Brain microvascular endothelial cell (primary cell): ENCODE results near the gene TAF8.
A peak's percentile ranks its signal among the peaks of the same experiment; 100 is the strongest.

Source experiments
- DNase-seq: peaks from one replicate; pipeline ENCODE4 v3.0.0-alpha.2; 2020
- H3K27ac ChIP-seq: fragments of 250-450 bp; sonication (Bioruptor Pico); 2 replicates; pipeline ENCODE4 v1.5.1; 2020; ENCODE audit warnings: mild to moderate bottlenecking, moderate library complexity
- H3K27me3 ChIP-seq: fragments of 250-450 bp; sonication (Bioruptor Pico); replicated peaks from 2 replicates; pipeline ENCODE4 v1.5.1; 2020; ENCODE audit warnings: mild to moderate bottlenecking
- H3K36me3 ChIP-seq: fragments of 250-450 bp; sonication (Bioruptor Pico); replicated peaks from 2 replicates; pipeline ENCODE4 v1.5.1; 2020; ENCODE audit warnings: mild to moderate bottlenecking
- H3K4me3 ChIP-seq: 2 replicates; pipeline ENCODE4 v1.5.1; 2011; ENCODE audit warnings: low read depth, mild to moderate bottlenecking, control low read depth, low read length, moderate library complexity
- in situ Hi-C: cut with HindIII; loops from 2 replicates; pipeline ENCODE4 v1.10.0; 2017; ENCODE audit warnings: low sequenced_read_pairs, low pct_ligation_motif_present
- TF ChIP-seq, protein P1 (sequence below): IDR thresholded peaks from 2 replicates; pipeline ENCODE4 v1.5.1; 2011; ENCODE audit warnings: low read depth, mild to moderate bottlenecking, moderate library complexity, low read length, control low read depth, inconsistent platforms; ENCODE audit errors: missing control alignments

Gene TAF8

DNA sequence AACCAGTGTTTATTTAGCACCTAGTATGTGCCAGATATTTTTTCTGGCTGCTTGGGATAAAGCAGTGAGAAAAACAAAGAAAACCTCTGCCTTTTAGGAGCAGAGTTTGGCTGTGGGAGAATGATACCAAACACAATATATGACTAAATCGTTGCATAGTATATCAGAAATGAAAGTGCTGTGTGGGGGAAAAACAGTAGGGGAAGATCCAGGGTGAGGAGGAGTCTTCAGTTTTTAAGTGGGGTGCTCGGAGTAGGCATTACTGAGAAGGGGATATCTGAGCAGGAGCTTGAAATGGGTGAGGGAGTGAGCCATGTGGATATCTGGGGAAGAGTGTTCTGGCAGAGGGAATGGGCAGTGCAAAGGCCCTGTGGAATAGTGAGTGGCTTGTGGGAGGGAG lies 23.0 kb downstream of the TAF8 start:
- no peak for DNase-seq
- in situ Hi-C loops, result no loop called here
- TF ChIP-seq, protein P1, sequence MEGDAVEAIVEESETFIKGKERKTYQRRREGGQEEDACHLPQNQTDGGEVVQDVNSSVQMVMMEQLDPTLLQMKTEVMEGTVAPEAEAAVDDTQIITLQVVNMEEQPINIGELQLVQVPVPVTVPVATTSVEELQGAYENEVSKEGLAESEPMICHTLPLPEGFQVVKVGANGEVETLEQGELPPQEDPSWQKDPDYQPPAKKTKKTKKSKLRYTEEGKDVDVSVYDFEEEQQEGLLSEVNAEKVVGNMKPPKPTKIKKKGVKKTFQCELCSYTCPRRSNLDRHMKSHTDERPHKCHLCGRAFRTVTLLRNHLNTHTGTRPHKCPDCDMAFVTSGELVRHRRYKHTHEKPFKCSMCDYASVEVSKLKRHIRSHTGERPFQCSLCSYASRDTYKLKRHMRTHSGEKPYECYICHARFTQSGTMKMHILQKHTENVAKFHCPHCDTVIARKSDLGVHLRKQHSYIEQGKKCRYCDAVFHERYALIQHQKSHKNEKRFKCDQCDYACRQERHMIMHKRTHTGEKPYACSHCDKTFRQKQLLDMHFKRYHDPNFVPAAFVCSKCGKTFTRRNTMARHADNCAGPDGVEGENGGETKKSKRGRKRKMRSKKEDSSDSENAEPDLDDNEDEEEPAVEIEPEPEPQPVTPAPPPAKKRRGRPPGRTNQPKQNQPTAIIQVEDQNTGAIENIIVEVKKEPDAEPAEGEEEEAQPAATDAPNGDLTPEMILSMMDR, result no peak
- Histone ChIP-seq H3K27ac (no peak overlapping the region), H3K4me3 (no peak overlapping the region), H3K36me3 (peaks cover 38% of the 10 kb centered on the region), H3K27me3 (no peaks in the 10 kb centered on the region)

DNA sequence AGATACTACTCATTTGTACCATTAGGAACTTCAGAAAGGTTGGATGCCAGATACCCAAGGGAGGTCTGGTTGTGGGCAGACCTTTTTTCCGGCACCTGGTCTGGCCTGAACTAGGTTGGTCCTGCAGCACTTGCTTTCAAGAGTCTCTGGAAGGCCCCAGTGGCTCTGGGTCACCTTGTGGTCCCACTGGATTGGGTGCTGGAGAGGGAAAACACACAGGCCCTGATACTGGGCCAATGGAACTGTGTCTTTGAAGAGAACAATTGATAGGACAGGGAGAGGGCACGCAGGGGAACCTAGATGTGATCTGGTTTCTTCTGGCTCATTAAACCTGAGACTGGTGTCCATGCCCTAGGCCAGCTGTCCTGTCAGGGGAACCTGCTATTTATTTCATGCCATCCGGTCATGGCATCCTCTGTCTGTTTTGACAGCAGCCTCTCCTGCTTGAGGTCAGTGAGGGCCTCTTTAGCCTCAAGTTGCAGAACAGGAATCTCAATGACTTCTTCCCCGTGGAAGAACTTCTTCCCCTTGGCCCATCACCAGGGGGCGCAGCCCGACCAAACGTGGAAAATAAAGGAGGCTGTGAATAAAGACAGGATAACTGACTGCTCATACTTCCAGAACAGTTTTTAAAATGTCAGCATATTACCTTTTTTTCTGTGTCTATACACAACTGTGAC lies 25.0 kb downstream of the TAF8 start:
- no peaks in the 10 kb centered on the region for H3K27me3 ChIP-seq
- no peak overlapping the region for H3K27ac ChIP-seq
- in situ Hi-C loops, result no loop called here
- peaks cover 32% of the 10 kb centered on the region for H3K36me3 ChIP-seq
- DNase-seq, result peak; percentile 60
- H3K4me3 ChIP-seq, result no peak overlapping the region
- TF ChIP-seq, protein P1, result peak; percentile 95

DNA sequence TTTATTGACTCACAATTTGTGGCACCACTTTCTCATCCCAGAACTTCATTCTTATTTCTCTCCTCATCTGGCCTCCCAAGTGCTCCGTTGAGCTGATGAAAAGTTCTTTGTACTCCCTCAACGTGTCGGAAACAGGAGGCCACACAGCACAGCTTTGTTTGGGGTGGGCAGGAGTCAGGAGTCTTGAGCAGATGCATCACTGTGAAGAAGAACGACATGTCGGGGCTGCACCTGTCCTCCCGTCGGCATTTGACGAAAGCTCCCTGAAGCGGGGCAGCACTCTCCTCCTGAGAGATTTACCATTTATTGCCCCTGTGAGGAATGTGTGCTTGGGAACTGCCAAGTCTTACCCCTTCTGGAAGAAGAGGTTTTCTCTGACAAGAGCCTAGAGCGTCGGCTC lies 28.1 kb downstream of the TAF8 start:
- Histone ChIP-seq H3K27me3 (no peaks in the 10 kb centered on the region), H3K27ac (no peak overlapping the region), H3K36me3 (peaks cover 26% of the 10 kb centered on the region), H3K4me3 (no peak overlapping the region)
- in situ Hi-C loops, result no loop called here
- no peak for DNase-seq
- TF ChIP-seq, protein P1, result no peak

DNA sequence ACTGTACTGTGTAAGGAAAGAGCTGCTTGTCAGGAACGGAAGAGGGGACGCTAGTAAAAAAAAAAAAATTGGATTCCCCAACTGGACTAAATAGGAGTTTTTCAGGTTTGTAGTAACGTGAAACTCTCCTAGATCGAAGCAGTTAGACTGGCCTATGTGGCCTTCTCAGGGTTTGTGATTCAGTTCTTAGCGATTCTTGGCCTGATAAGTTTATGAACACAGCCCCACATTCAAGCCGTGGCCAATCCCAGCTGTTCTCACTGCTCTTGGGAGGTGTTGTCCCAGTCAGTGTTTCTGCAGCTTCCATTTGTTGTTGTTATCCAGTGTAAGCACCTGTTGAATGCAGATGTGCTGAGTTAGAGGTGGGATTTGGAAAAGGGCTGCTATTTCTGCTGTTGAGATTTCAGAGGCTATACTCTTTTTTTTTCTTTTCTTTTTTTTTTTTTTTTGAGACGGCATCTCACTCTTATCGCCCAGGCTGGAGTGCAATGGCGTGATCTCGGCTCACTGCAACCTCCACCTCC lies 29.7 kb downstream of the TAF8 start:
- H3K4me3 ChIP-seq, result no peak overlapping the region
- H3K27ac ChIP-seq, result no peak overlapping the region
- H3K27me3 ChIP-seq, result no peaks in the 10 kb centered on the region
- TF ChIP-seq, protein P1, result no peak
- in situ Hi-C loops, result no loop called here
- H3K36me3 ChIP-seq, result peaks cover 26% of the 10 kb centered on the region
- DNase-seq, result no peak

DNA sequence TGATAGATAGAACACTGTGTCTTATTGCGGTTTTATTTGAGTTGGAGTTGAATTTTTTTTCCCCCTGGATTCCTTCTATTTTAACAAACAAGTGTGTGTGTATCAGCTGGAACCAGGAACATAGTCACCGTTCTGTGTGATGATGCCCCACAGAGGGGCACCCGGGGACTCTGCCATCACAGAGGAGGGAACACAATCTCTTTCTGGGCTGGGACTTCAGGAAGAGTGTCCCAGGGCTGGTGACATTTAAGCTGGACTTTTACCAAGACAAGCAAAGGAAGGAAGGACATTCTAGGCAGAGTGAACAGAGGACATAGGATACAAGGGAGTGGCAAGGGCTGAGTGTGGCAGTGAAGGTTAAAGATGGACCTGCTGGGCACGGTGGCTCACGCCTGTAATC lies 33.2 kb downstream of the TAF8 start:
- Histone ChIP-seq H3K27ac (no peak overlapping the region), H3K36me3 (peaks cover 4% of the 10 kb centered on the region), H3K27me3 (no peaks in the 10 kb centered on the region), H3K4me3 (no peak overlapping the region)
- no peak for DNase-seq
- in situ Hi-C loops, result no loop called here
- TF ChIP-seq, protein P1, result no peak

DNA sequence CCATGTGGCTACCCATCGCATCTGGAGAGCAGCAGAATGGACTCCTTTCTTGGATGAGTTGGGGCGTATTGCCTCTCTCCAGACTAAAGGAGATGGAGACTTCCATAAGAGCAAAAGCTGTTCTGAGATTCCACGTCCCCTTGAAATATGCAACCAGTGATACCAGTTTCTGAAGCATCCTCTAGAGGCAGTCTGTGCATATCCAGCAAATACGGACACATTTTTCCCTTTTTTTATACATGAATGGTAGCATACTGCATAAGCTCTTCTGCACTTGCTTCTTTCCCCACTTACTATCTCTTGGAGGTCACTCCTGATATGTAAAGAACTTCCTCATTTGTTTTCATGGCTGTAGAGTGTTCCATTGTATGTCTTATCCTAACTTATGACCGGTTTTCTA lies 34.6 kb downstream of the TAF8 start:
- no peak for DNase-seq
- TF ChIP-seq, protein P1, result no peak
- Histone ChIP-seq H3K27ac (no peak overlapping the region), H3K27me3 (no peaks in the 10 kb centered on the region), H3K4me3 (no peak overlapping the region), H3K36me3 (peaks cover 2% of the 10 kb centered on the region)
- in situ Hi-C loops, result no loop called here
